DOHH2 (cell line): ENCODE data around the gene MVB12A.

Source experiments
- EZH2phosphoT487 ChIP-seq: fragments of 200-600 bp; sonication (generic); IDR thresholded peaks from 2 replicates; pipeline ENCODE4 v1.6.1; 2017; ENCODE audit warnings: borderline replicate concordance, mild to moderate bottlenecking, antibody characterized with exemption, low read length, moderate library complexity, mixed read lengths
- TF ChIP-seq, protein P1 (sequence below): fragments of 200-600 bp; sonication (generic); IDR thresholded peaks from one replicate; pipeline ENCODE4 v1.5.1; 2014; ENCODE audit warnings: antibody characterized with exemption, mild to moderate bottlenecking, low read depth, low read length; ENCODE audit not compliant: poor library complexity, severe bottlenecking

DNA sequence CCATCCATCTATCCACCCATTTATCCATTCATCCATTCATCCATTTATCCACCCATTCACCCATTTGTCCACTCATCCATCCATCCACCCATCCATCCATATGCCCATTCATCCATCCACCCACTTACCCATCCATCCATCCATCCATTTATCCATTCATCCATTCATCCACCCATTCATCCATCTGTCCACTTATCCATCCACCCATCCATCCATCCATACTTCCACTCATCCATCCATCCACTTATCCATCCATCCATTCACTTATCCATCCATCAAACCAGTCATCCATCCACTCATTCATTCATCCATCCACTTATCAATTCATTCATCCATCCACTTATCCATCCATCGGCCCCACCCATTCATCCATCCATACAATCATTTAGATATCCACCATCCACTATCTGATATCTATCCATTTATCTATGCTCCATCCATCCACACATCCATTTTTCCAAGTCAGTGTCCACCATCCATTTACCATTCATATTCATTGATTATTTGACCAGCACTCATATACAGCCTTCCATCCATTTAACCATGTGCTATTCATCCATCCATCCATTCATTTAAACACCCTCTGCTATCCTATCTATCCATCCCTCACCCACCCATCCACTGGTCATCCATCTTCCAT lies 25.8 kb downstream of the MVB12A start:
- TF ChIP-seq, protein P1, sequence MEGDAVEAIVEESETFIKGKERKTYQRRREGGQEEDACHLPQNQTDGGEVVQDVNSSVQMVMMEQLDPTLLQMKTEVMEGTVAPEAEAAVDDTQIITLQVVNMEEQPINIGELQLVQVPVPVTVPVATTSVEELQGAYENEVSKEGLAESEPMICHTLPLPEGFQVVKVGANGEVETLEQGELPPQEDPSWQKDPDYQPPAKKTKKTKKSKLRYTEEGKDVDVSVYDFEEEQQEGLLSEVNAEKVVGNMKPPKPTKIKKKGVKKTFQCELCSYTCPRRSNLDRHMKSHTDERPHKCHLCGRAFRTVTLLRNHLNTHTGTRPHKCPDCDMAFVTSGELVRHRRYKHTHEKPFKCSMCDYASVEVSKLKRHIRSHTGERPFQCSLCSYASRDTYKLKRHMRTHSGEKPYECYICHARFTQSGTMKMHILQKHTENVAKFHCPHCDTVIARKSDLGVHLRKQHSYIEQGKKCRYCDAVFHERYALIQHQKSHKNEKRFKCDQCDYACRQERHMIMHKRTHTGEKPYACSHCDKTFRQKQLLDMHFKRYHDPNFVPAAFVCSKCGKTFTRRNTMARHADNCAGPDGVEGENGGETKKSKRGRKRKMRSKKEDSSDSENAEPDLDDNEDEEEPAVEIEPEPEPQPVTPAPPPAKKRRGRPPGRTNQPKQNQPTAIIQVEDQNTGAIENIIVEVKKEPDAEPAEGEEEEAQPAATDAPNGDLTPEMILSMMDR: no peak
- TF ChIP-seq EZH2phosphoT487: no peak
